Activated B cell treated with CpG ODN at 0.5 μM for 24 hours (primary cell): ENCODE measurements around the gene SMIM35. TPM values are rescaled to one million over a fixed set of nuclear protein-coding genes. Genes with fewer than 3 reads are reported as not detected.

ENCODE experiments used
- ATAC-seq: fragments of 200-7000 bp; cut with Tn5 transposase; one replicate; pipeline ENCODE4 v1.10.0; 2021; ENCODE audit warnings: low read depth, mild to moderate bottlenecking, moderate library complexity
- CTCF ChIA-PET: fragments of 350-600 bp; sonication (Branson Sonifier 250); formaldehyde crosslinking; loops from one replicate; lab custom pipeline; 2021; ENCODE audit warnings: antibody characterized with exemption; lab: Charles Lee
- POLR2A ChIA-PET: fragments of 350-600 bp; sonication (Branson Sonifier 250); formaldehyde crosslinking; loops from one replicate; lab custom pipeline; 2021; ENCODE audit warnings: antibody characterized with exemption; lab: Charles Lee
- DNase-seq: peaks from one replicate; pipeline ENCODE4 v3.0.0; 2022
- H3K27ac Mint-ChIP-seq: one replicate; pipeline ENCODE4 v1.8.0; 2020; ENCODE audit warnings: mixed read lengths
- H3K27me3 Mint-ChIP-seq: one replicate; pipeline ENCODE4 v1.8.0; 2021; ENCODE audit warnings: mixed read lengths
- H3K36me3 Mint-ChIP-seq: one replicate; pipeline ENCODE4 v1.8.0; 2021; ENCODE audit warnings: low read depth, mixed read lengths
- H3K4me1 Mint-ChIP-seq: one replicate; pipeline ENCODE4 v1.8.0; 2021; ENCODE audit warnings: mixed read lengths
- H3K4me3 Mint-ChIP-seq: one replicate; pipeline ENCODE4 v1.8.0; 2020; ENCODE audit warnings: mild to moderate bottlenecking, mixed read lengths
- H3K9me3 Mint-ChIP-seq: one replicate; pipeline ENCODE4 v1.8.0; 2020; ENCODE audit warnings: mixed read lengths
- intact Hi-C: fragments of 100-400 bp; cut with micrococcal nuclease; formaldehyde crosslinking; loops from one replicate; pipeline ENCODE4 v1.15.1; 2024
- total RNA-seq: library from RNA; stranded (reverse); gene quantifications from 2 replicates; pipeline ENCODE4 v1.2.3, GENCODE V29; 2022
- TF ChIP-seq, protein P1 (sequence below): fragments of 200-600 bp; IDR thresholded peaks from one replicate; pipeline ENCODE4 v1.8.0; 2022; ENCODE audit warnings: antibody characterized with exemption, mild to moderate bottlenecking

Gene SMIM35
- total RNA-seq, 1 donor from 2014 or later, result 1.8 TPM

DNA sequence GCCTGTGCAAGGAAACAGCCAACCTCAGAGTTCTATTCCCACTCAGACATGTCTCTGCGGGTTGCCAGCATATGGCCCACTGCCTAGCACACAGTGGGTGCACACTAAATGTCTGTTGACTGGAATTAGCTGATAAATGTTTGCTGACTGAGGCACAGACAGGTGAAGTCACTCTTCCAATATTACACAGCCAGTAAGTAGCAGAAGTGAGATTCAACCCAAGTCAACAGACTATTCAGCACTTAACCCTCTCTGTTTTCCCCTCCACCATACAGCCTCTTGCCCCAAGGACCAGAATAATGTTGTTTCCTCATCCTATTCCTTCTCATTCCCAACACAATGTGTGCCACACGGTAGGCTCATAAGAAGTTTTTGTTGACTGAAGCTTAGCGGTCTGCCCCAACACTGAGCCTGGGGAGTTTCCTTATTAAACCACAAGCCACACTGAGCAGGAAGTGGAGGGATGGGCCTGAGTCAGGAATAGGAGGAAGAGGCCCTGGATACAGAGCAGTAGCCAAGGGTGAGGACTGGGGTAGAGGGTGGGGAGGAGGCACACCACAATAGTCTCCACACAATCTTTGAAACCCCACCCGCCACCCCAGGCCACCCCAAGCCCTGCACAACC, 116.3 kb downstream of the SMIM35 start:
- Mint-ChIP-seq H3K4me3 (no peak overlapping the region), H3K27ac (no peak overlapping the region), H3K36me3 (no peaks in the 10 kb centered on the region), H3K9me3 (no peaks in the 10 kb centered on the region), H3K4me1 (peaks cover 26% of the 10 kb centered on the region), H3K27me3 (no peaks in the 10 kb centered on the region)
- ATAC-seq (peak; percentile 69), DNase-seq (no peak)
- TF ChIP-seq, protein P1, sequence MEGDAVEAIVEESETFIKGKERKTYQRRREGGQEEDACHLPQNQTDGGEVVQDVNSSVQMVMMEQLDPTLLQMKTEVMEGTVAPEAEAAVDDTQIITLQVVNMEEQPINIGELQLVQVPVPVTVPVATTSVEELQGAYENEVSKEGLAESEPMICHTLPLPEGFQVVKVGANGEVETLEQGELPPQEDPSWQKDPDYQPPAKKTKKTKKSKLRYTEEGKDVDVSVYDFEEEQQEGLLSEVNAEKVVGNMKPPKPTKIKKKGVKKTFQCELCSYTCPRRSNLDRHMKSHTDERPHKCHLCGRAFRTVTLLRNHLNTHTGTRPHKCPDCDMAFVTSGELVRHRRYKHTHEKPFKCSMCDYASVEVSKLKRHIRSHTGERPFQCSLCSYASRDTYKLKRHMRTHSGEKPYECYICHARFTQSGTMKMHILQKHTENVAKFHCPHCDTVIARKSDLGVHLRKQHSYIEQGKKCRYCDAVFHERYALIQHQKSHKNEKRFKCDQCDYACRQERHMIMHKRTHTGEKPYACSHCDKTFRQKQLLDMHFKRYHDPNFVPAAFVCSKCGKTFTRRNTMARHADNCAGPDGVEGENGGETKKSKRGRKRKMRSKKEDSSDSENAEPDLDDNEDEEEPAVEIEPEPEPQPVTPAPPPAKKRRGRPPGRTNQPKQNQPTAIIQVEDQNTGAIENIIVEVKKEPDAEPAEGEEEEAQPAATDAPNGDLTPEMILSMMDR, result no peak
- POLR2A ChIA-PET, result interaction anchor here (0.7 to 1.8 kb wide), 6 partner anchors 9 to 40 kb away, joined by 3 to 9 read pairs (median 6); partner anchors contain the start of gene IL10RA
- intact Hi-C loops, result no loop called here
- CTCF ChIA-PET, result interaction anchor here (1.0 kb wide), 1 partner anchor 24 kb away, joined by 3 read pairs; no protein-coding TSS in a partner anchor

DNA sequence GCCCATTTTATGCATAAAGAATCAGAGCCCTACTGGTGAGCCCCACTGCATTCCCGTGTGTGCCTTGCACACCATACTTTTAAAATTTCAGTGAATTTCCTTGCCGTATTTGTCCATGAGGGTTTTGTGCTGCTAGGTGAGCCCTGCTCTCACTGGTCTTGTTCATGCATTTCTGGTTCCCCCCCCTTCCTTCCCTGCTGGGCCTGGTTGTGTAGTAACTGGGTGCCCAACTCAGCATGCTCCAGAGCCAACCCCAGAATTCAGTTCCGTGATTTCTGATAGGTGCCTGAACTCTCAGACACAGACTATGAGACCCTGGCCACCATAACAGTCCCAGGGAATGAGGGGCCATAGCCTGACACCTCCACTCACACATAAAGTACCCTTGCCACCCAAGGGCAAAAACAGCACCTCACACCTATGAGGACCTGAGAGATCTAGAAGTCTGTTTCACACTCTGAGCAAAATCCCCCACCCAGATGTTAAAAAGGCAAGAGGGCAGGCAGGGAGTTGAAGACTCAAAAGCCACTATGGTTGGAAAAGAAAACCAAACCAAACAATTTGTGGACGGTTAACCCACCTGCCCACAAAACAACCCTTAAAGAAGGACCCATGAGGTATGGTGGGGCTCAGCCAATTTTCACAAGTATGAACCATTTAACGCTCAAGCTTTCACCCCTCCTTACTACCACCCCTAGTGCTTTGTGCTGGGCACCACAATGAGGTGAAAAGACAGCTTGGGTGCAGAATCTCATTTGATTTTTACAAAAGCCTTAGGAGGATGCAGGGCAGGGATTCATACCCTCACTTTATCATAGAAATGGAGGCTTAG, 117.4 kb downstream of the SMIM35 start:
- ChIA-PET POLR2A (interaction anchor here (1.2 to 1.8 kb wide), 3 partner anchors 10 to 41 kb away, joined by 4 to 9 read pairs (median 7); no protein-coding TSS in a partner anchor), CTCF (interaction anchor here (1.0 kb wide), 1 partner anchor 22 kb away, joined by 3 read pairs; no protein-coding TSS in a partner anchor)
- no peak overlapping the region for H3K4me3 Mint-ChIP-seq
- no peak overlapping the region for H3K27ac Mint-ChIP-seq
- H3K9me3 Mint-ChIP-seq, result no peaks in the 10 kb centered on the region
- no peak for DNase-seq
- TF ChIP-seq, protein P1, result no peak
- no peak for ATAC-seq
- H3K4me1 Mint-ChIP-seq, result peaks cover 23% of the 10 kb centered on the region
- H3K27me3 Mint-ChIP-seq, result no peaks in the 10 kb centered on the region
- intact Hi-C loops, result no loop called here
- no peaks in the 10 kb centered on the region for H3K36me3 Mint-ChIP-seq

DNA sequence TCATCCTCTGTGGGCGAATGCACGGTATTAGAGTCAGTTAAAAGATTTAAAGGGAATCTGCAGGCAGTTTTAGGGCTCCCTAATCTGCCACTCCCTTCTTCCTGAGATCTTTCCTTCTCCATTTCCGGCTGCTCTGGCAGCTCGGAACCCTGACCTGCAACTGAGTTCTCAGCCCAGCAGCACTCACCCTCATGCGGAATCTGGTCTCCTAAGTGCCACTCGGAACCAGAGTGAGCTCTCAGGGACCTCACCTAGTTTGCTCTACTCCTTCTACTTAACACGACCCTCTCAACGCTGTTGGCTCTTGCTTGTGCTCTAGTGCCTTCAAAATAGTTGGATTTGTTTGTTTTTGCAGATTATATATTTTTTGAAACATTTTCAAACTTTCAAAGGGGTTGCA, 119.9 kb downstream of the SMIM35 start:
- H3K4me3 Mint-ChIP-seq, result no peak overlapping the region
- no peak overlapping the region for H3K27ac Mint-ChIP-seq
- H3K9me3 Mint-ChIP-seq, result no peaks in the 10 kb centered on the region
- H3K27me3 Mint-ChIP-seq, result no peaks in the 10 kb centered on the region
- intact Hi-C loops, result no loop called here
- no peak for DNase-seq
- no peak for ATAC-seq
- H3K36me3 Mint-ChIP-seq, result no peaks in the 10 kb centered on the region
- CTCF ChIA-PET, result interaction anchor here (1.2 kb wide), 1 partner anchor 86 kb away, joined by 3 read pairs; no protein-coding TSS in a partner anchor
- TF ChIP-seq, protein P1, result no peak
- POLR2A ChIA-PET, result interaction anchor here (0.6 to 0.8 kb wide), 3 partner anchors 16 to 140 kb away, joined by 3 to 5 read pairs (median 3); no protein-coding TSS in a partner anchor
- H3K4me1 Mint-ChIP-seq, result peaks cover 20% of the 10 kb centered on the region

DNA sequence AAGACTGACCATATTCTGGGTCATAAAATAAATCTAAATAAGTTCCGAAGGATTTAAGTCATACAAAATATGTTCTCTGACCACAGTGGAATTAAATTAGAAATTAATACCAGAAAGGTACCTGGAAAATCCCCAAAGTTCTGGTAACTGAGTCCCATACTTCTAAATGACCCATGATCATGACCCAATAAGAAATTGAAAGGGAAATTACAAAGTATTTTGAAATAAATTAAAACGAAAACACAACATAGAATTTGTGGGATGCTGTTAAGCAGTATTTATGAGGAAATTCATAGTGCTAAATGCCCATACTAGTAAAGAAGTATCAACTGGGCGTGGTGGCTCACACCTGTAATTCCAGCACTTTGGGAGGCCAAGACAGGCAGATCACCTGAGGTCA, 123.9 kb downstream of the SMIM35 start:
- CTCF ChIA-PET, result no interaction called here
- Mint-ChIP-seq H3K36me3 (peaks cover 13% of the 10 kb centered on the region), H3K27me3 (no peaks in the 10 kb centered on the region), H3K4me3 (no peak overlapping the region), H3K27ac (no peak overlapping the region), H3K9me3 (peaks cover 22% of the 10 kb centered on the region), H3K4me1 (peaks cover 23% of the 10 kb centered on the region)
- intact Hi-C loops, result no loop called here
- ATAC-seq, result no peak
- TF ChIP-seq, protein P1, result no peak
- no peak for DNase-seq
- POLR2A ChIA-PET, result interaction anchor here (1.0 to 1.6 kb wide), 2 partner anchors 10 to 16 kb away, joined by 3 to 11 read pairs; no protein-coding TSS in a partner anchor

DNA sequence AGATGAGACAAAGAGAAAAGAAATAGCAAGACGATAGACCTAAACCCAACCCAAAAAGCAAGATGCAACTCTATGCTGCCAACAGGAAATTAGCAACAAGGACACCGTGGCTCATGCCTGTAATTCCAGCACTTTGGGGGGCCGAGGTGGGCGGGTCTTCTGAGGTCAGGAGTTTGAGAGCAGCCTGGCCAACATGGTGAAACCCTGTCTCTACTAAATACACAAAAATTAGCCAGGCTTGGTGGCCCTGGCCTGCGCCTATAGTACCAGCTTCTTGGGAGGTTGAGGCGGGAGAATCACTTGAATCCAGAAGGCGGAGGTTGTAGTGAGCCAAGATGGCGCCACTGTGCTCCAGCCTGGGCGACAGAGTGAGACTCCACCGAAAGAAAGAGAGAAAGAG, 124.9 kb downstream of the SMIM35 start:
- ChIA-PET CTCF (no interaction called here), POLR2A (no interaction called here)
- no peaks in the 10 kb centered on the region for H3K27me3 Mint-ChIP-seq
- no peak for DNase-seq
- H3K4me3 Mint-ChIP-seq, result no peak overlapping the region
- H3K27ac Mint-ChIP-seq, result no peak overlapping the region
- TF ChIP-seq, protein P1, result no peak
- peaks cover 22% of the 10 kb centered on the region for H3K36me3 Mint-ChIP-seq
- ATAC-seq, result no peak
- peaks cover 32% of the 10 kb centered on the region for H3K9me3 Mint-ChIP-seq
- peaks cover 23% of the 10 kb centered on the region for H3K4me1 Mint-ChIP-seq
- intact Hi-C loops, result no loop called here
